ENCODE data around the gene AUNIP.

Gene AUNIP

DNA sequence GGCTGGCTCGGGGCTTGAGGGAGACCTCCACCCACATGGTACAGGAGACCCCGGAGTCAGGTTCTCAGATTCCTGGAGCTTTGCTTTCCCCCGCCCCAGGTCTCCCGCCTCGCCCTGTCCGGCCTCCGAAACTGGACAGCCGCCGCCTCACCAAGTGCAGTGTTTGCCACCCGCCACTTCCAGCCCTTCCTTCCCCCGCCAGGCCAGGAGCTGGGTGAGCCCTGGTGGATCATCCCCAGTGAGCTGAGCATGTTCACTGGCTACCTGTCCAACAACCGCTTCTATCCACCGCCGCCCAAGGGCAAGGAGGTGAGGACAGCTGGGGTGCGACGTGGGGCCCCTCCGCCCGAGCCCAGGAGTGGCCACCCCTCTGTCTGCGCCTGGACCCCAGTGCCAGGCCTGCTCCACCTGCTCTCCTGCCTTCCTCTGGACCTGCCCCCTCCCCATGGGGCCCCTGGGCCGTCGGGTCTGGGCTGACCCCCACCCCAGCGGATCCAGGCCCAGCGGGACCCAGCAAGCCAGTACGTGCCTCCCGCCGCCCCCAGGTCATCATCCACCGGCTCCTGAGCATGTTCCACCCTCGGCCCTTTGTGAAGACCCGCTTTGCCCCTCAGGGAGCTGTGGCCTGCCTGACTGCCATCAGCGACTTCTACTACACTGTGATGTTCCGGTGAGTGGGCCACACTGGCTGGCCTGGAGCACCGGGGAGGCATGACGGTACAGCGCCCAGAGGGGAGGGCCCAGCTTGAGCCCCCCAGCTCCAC is 50.6 kb downstream of the AUNIP start:
- TF ChIP-seq ZNF571 (tag by site-specific recombination; IDR thresholded peaks at IDR 0.05) = no peak
- TF ChIP-seq, protein P1, sequence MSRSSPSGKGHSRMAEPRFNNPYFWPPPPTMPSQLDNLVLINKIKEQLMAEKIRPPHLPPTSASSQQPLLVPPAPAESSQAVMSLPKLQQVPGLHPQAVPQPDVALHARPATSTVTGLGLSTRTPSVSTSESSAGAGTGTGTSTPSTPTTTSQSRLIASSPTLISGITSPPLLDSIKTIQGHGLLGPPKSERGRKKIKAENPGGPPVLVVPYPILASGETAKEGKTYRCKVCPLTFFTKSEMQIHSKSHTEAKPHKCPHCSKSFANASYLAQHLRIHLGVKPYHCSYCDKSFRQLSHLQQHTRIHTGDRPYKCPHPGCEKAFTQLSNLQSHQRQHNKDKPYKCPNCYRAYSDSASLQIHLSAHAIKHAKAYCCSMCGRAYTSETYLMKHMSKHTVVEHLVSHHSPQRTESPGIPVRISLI (tag by site-specific recombination; IDR thresholded peaks at IDR 0.05) = no peak
- TF ChIP-seq, protein P2, sequence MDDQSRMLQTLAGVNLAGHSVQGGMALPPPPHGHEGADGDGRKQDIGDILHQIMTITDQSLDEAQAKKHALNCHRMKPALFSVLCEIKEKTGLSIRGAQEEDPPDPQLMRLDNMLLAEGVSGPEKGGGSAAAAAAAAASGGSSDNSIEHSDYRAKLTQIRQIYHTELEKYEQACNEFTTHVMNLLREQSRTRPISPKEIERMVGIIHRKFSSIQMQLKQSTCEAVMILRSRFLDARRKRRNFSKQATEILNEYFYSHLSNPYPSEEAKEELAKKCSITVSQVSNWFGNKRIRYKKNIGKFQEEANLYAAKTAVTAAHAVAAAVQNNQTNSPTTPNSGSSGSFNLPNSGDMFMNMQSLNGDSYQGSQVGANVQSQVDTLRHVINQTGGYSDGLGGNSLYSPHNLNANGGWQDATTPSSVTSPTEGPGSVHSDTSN (CRISPR knock-in tag; IDR thresholded peaks at IDR 0.05) = no peak
- TF ChIP-seq, protein P3, sequence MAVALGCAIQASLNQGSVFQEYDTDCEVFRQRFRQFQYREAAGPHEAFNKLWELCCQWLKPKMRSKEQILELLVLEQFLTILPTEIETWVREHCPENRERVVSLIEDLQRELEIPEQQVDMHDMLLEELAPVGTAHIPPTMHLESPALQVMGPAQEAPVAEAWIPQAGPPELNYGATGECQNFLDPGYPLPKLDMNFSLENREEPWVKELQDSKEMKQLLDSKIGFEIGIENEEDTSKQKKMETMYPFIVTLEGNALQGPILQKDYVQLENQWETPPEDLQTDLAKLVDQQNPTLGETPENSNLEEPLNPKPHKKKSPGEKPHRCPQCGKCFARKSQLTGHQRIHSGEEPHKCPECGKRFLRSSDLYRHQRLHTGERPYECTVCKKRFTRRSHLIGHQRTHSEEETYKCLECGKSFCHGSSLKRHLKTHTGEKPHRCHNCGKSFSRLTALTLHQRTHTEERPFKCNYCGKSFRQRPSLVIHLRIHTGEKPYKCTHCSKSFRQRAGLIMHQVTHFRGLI (tag by site-specific recombination; IDR thresholded peaks at IDR 0.05) = no peak
- TF ChIP-seq, protein P4, sequence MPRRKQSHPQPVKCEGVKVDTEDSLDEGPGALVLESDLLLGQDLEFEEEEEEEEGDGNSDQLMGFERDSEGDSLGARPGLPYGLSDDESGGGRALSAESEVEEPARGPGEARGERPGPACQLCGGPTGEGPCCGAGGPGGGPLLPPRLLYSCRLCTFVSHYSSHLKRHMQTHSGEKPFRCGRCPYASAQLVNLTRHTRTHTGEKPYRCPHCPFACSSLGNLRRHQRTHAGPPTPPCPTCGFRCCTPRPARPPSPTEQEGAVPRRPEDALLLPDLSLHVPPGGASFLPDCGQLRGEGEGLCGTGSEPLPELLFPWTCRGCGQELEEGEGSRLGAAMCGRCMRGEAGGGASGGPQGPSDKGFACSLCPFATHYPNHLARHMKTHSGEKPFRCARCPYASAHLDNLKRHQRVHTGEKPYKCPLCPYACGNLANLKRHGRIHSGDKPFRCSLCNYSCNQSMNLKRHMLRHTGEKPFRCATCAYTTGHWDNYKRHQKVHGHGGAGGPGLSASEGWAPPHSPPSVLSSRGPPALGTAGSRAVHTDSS (tag by site-specific recombination; IDR thresholded peaks at IDR 0.05) = no peak
- TF ChIP-seq IKZF3 (tag by site-specific recombination; IDR thresholded peaks at IDR 0.05) = no peak
- TF ChIP-seq, protein P5, sequence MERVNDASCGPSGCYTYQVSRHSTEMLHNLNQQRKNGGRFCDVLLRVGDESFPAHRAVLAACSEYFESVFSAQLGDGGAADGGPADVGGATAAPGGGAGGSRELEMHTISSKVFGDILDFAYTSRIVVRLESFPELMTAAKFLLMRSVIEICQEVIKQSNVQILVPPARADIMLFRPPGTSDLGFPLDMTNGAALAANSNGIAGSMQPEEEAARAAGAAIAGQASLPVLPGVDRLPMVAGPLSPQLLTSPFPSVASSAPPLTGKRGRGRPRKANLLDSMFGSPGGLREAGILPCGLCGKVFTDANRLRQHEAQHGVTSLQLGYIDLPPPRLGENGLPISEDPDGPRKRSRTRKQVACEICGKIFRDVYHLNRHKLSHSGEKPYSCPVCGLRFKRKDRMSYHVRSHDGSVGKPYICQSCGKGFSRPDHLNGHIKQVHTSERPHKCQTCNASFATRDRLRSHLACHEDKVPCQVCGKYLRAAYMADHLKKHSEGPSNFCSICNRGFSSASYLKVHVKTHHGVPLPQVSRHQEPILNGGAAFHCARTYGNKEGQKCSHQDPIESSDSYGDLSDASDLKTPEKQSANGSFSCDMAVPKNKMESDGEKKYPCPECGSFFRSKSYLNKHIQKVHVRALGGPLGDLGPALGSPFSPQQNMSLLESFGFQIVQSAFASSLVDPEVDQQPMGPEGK (tag by site-specific recombination; IDR thresholded peaks at IDR 0.05) = peak; percentile 20; the same call in 1 of the 2 replicates
- TF ChIP-seq GLIS2 (tag by site-specific recombination; IDR thresholded peaks at IDR 0.05) = peak; percentile 22; the same call in 1 of the 2 replicates
- TF ChIP-seq, protein P6, sequence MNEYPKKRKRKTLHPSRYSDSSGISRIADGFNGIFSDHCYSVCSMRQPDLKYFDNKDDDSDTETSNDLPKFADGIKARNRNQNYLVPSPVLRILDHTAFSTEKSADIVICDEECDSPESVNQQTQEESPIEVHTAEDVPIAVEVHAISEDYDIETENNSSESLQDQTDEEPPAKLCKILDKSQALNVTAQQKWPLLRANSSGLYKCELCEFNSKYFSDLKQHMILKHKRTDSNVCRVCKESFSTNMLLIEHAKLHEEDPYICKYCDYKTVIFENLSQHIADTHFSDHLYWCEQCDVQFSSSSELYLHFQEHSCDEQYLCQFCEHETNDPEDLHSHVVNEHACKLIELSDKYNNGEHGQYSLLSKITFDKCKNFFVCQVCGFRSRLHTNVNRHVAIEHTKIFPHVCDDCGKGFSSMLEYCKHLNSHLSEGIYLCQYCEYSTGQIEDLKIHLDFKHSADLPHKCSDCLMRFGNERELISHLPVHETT (tag by site-specific recombination; IDR thresholded peaks at IDR 0.05) = no peak
- TF ChIP-seq, protein P7, sequence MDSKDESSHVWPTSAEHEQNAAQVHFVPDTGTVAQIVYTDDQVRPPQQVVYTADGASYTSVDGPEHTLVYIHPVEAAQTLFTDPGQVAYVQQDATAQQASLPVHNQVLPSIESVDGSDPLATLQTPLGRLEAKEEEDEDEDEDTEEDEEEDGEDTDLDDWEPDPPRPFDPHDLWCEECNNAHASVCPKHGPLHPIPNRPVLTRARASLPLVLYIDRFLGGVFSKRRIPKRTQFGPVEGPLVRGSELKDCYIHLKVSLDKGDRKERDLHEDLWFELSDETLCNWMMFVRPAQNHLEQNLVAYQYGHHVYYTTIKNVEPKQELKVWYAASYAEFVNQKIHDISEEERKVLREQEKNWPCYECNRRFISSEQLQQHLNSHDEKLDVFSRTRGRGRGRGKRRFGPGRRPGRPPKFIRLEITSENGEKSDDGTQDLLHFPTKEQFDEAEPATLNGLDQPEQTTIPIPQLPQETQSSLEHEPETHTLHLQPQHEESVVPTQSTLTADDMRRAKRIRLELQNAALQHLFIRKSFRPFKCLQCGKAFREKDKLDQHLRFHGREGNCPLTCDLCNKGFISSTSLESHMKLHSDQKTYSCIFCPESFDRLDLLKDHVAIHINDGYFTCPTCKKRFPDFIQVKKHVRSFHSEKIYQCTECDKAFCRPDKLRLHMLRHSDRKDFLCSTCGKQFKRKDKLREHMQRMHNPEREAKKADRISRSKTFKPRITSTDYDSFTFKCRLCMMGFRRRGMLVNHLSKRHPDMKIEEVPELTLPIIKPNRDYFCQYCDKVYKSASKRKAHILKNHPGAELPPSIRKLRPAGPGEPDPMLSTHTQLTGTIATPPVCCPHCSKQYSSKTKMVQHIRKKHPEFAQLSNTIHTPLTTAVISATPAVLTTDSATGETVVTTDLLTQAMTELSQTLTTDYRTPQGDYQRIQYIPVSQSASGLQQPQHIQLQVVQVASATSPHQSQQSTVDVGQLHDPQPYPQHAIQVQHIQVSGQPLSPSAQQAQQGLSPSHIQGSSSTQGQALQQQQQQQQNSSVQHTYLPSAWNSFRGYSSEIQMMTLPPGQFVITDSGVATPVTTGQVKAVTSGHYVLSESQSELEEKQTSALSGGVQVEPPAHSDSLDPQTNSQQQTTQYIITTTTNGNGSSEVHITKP (tag by site-specific recombination; IDR thresholded peaks at IDR 0.05) = no peak
- TF ChIP-seq BCL11B (tag by site-specific recombination; IDR thresholded peaks at IDR 0.05; ENCODE audit: low read depth) = no peak
- no peak for TF ChIP-seq GFI1B (tag by site-specific recombination; IDR thresholded peaks at IDR 0.05)
- TF ChIP-seq ZNF132 (tag by site-specific recombination; IDR thresholded peaks at IDR 0.05; ENCODE audit: borderline replicate concordance) = no peak
- TF ChIP-seq HOXA7 (CRISPR knock-in tag; IDR thresholded peaks at IDR 0.05; ENCODE audit: borderline replicate concordance) = no peak
- no peak for TF ChIP-seq ZNF654 (tag by site-specific recombination; IDR thresholded peaks at IDR 0.05; ENCODE audit: low read depth)
- no peak for TF ChIP-seq ZFHX2 (tag by site-specific recombination; conservative IDR thresholded peaks at IDR 0.05)
- ChIA-PET POLR2A (interaction anchor here (1.9 to 2.7 kb wide), 2 partner anchors 8 to 561 kb away, joined by 5 to 14 read pairs; partner anchors contain the start of genes RSRP1 and SELENON), CTCF (interaction anchor here (0.7 to 2.9 kb wide), 5 partner anchors 10 to 199 kb away, joined by 3 to 17 read pairs (median 3); no protein-coding TSS in a partner anchor)
- no peak overlapping the region for H3K27ac ChIP-seq (ENCODE audit: extremely low read depth, low read depth, low read length)
- no peaks in the 10 kb centered on the region for H3K4me1 ChIP-seq (ENCODE audit: control insufficient read depth, insufficient read depth, low read length)
- no peaks in the 10 kb centered on the region for H3K9me3 ChIP-seq (ENCODE audit: control insufficient read depth, insufficient read depth, low read depth, low read length)
- H3K36me3 ChIP-seq (ENCODE audit: control insufficient read depth in 2 of 2, insufficient read depth in 1 of 2, low read length in 2 of 2) = peaks cover 7 to 91% of the 10 kb centered on the region in 2 experiments; a peak in 2 of 3 replicates
- H3K4me3 ChIP-seq (ENCODE audit: low read depth, low read length) = no peak overlapping the region
